Measurements from ENCODE around the gene RECQL5.

DNA sequence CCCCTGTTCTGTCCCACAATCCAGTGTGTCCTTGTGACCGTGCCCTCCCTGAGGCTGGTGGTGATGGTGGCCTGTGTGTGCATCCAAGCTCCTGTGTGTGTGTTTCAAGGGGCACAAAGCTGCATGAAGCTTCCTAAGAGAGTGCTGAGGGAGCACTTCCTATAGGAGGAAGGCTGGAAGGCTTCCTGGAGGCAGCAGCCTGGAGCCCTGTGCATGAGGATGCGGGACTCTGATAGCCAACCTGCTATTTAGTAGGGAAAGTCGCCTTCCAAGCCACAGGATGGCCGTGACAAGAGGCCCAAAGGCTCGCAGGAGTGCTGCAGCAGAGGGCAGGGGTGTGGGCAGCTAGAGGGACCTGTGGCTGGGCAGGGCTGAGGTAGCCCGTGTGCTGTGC, 71.0 kb downstream of the RECQL5 start:
- TF ChIP-seq, protein P1, sequence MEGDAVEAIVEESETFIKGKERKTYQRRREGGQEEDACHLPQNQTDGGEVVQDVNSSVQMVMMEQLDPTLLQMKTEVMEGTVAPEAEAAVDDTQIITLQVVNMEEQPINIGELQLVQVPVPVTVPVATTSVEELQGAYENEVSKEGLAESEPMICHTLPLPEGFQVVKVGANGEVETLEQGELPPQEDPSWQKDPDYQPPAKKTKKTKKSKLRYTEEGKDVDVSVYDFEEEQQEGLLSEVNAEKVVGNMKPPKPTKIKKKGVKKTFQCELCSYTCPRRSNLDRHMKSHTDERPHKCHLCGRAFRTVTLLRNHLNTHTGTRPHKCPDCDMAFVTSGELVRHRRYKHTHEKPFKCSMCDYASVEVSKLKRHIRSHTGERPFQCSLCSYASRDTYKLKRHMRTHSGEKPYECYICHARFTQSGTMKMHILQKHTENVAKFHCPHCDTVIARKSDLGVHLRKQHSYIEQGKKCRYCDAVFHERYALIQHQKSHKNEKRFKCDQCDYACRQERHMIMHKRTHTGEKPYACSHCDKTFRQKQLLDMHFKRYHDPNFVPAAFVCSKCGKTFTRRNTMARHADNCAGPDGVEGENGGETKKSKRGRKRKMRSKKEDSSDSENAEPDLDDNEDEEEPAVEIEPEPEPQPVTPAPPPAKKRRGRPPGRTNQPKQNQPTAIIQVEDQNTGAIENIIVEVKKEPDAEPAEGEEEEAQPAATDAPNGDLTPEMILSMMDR (tag by site-specific recombination; IDR thresholded peaks at IDR 0.05) = no peak
- TF ChIP-seq REPIN1 (tag by site-specific recombination; IDR thresholded peaks at IDR 0.05; ENCODE audit: low read depth) (no peak), ZNF777 (tag by site-specific recombination; IDR thresholded peaks at IDR 0.05; ENCODE audit: borderline replicate concordance) (no peak), ZNF792 (tag by site-specific recombination; IDR thresholded peaks at IDR 0.05) (no peak), SP7 (tag by site-specific recombination; IDR thresholded peaks at IDR 0.05) (no peak), RBAK (tag by site-specific recombination; IDR thresholded peaks at IDR 0.05) (no peak), ZSCAN16 (tag by site-specific recombination; IDR thresholded peaks at IDR 0.05) (no peak)
- TF ChIP-seq, protein P2, sequence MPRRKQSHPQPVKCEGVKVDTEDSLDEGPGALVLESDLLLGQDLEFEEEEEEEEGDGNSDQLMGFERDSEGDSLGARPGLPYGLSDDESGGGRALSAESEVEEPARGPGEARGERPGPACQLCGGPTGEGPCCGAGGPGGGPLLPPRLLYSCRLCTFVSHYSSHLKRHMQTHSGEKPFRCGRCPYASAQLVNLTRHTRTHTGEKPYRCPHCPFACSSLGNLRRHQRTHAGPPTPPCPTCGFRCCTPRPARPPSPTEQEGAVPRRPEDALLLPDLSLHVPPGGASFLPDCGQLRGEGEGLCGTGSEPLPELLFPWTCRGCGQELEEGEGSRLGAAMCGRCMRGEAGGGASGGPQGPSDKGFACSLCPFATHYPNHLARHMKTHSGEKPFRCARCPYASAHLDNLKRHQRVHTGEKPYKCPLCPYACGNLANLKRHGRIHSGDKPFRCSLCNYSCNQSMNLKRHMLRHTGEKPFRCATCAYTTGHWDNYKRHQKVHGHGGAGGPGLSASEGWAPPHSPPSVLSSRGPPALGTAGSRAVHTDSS (tag by site-specific recombination; IDR thresholded peaks at IDR 0.05) = no peak
